ENCODE data around the gene DISP2.

- TF ChIP-seq CTCF (IDR thresholded peaks at IDR 0.05; ENCODE audit: insufficient read depth, low read depth, low read length) (no peak), EZH2 (IDR thresholded peaks at IDR 0.05; ENCODE audit: insufficient read depth, low read length) (no peak)
These were observed 47.0 kb upstream of the DISP2 start for GRCh38 chr15:40310993-40311392.
